ENCODE data around the gene CLDN24. TPM values are rescaled to one million over a fixed set of nuclear protein-coding genes. Genes with fewer than 3 reads are reported as not detected.

CLDN24 gene
- total RNA-seq, 4 donors from 2014 or later = not detected

DNA sequence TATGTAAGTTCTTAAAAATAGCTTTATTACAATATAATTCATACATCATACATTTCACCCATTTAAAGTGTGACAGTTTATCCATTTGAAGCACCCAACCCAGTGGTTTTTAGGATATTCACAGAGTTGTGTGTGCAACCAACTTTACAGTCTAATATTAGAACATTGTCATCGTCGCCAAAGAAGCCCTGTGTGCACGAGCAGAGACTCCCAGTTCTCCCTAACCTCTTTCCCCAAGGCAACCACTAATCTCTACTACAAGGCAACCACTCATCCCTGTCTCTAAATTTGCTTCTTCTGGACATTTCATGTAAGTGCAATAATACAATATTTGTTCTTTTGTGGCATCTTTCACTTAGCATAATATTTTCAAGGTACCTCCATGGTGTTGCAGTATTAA, 49.8 kb downstream of the CLDN24 start:
- no peak for DNase-seq (ENCODE audit: low spot score in 2 of 2)
- 88 to 89% methylated on average over 3 of the region's 3 CpGs for WGBS, 2 donors
- TF ChIP-seq POLR2A (IDR thresholded peaks at IDR 0.05) = no peak
- TF ChIP-seq, protein P1, sequence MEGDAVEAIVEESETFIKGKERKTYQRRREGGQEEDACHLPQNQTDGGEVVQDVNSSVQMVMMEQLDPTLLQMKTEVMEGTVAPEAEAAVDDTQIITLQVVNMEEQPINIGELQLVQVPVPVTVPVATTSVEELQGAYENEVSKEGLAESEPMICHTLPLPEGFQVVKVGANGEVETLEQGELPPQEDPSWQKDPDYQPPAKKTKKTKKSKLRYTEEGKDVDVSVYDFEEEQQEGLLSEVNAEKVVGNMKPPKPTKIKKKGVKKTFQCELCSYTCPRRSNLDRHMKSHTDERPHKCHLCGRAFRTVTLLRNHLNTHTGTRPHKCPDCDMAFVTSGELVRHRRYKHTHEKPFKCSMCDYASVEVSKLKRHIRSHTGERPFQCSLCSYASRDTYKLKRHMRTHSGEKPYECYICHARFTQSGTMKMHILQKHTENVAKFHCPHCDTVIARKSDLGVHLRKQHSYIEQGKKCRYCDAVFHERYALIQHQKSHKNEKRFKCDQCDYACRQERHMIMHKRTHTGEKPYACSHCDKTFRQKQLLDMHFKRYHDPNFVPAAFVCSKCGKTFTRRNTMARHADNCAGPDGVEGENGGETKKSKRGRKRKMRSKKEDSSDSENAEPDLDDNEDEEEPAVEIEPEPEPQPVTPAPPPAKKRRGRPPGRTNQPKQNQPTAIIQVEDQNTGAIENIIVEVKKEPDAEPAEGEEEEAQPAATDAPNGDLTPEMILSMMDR (IDR thresholded peaks at IDR 0.05) = no peak
- intact Hi-C loops (cut with DNase I; ENCODE audit: low total_unique reads) = no loop called here
- no peak overlapping the region for H3K4me3 ChIP-seq (ENCODE audit: low read depth, poor library complexity, severe bottlenecking)

Other genes starting within 250 kb of the CLDN24 start
- 10 to 100 TPM; 11.2 to 14.7 (median 12.4) TPM for gene WWC2, start 223.2 kb downstream of the CLDN24 start, total RNA-seq
- gene CLDN22, start 2.1 kb downstream of the CLDN24 start, total RNA-seq = not detected
- 10 to 100 TPM; 20.9 to 30.8 (median 26.1) TPM for gene CDKN2AIP, start 122.2 kb upstream of the CLDN24 start, total RNA-seq
- gene ING2, start 182.6 kb upstream of the CLDN24 start, total RNA-seq = 10 to 100 TPM in 3 of 4 donors, 1 to 10 TPM in 1; 9.2 to 13.3 (median 11.0) TPM

Data from lower leg skin (tissue), 4 donors.